GM18909 (cell line): Measurements from ENCODE around the gene TCTN3.
"Not testable (repeated sequence)": the region's sequence is repeated elsewhere in the genome, so short reads cannot be mapped to it uniquely, and the experiment has no call there.

ENCODE experiments used
- ATAC-seq: cut with Tn5 transposase; IDR thresholded peaks from one replicate; pipeline ENCODE4 v1.9.1; 2021; ENCODE audit warnings: mild to moderate bottlenecking; ENCODE audit not compliant: unreplicated experiment, poor library complexity

Gene TCTN3

GRCh38 chr10:95693668-95694534 is at the start of gene TCTN3:
Gene TCTN3 (minus strand): TSS chr10:95693927. CDS start chr10:95693899, 28 bp downstream.
- peak; percentile 99 for ATAC-seq

GRCh38 chr10:95742962-95743535 is 49.3 kb upstream of the TCTN3 start:
- no peak for ATAC-seq

- peak; percentile 33 for ATAC-seq
Observed at GRCh38 chr10:95742485-95742884, 48.8 kb upstream of the TCTN3 start.

- peak; percentile 67 for ATAC-seq
Observed at GRCh38 chr10:95741807-95742467, 48.2 kb upstream of the TCTN3 start.

- no peak for ATAC-seq
Observed at GRCh38 chr10:95739056-95739455, 45.3 kb upstream of the TCTN3 start.

- ATAC-seq = not testable (repeated sequence)
Observed at GRCh38 chr10:95732907-95733306, 39.2 kb upstream of the TCTN3 start.

- no peak for ATAC-seq
Observed at GRCh38 chr10:95730233-95730632, 36.5 kb upstream of the TCTN3 start.

GRCh38 chr10:95729323-95730055 is 35.8 kb upstream of the TCTN3 start:
- no peak for ATAC-seq

- no peak for ATAC-seq
Observed at GRCh38 chr10:95728526-95728925, 34.8 kb upstream of the TCTN3 start.

- ATAC-seq = not testable (repeated sequence)
Observed at GRCh38 chr10:95722496-95722895, 28.8 kb upstream of the TCTN3 start.

- not testable (repeated sequence) for ATAC-seq
Observed at GRCh38 chr10:95720745-95721144, 27.0 kb upstream of the TCTN3 start.

- no peak for ATAC-seq
Observed at GRCh38 chr10:95716866-95717265, 23.1 kb upstream of the TCTN3 start.

GRCh38 chr10:95716466-95716865 is 22.7 kb upstream of the TCTN3 start:
- ATAC-seq = no peak

GRCh38 chr10:95711492-95711891 is 17.8 kb upstream of the TCTN3 start:
- no peak for ATAC-seq

- ATAC-seq = no peak
Observed at GRCh38 chr10:95706990-95707389, 13.3 kb upstream of the TCTN3 start.

GRCh38 chr10:95706573-95706972 is 12.8 kb upstream of the TCTN3 start:
- ATAC-seq = no peak

GRCh38 chr10:95698415-95698814 is 4.7 kb upstream of the TCTN3 start:
- ATAC-seq = no peak

GRCh38 chr10:95697429-95697828 is 3.7 kb upstream of the TCTN3 start:
- no peak for ATAC-seq

- no peak for ATAC-seq
Observed at GRCh38 chr10:95694665-95695064, 938 bp upstream of the TCTN3 start.

- no peak for ATAC-seq
Observed at GRCh38 chr10:95693071-95693667, 558 bp downstream of the TCTN3 start.
